Measurements from ENCODE around the gene FSTL4.

Gene FSTL4

GRCh38 chr5:133433641-133434040 lies 178.7 kb downstream of the FSTL4 start:
- no peak for TF ChIP-seq CSRNP3 (CRISPR knock-in tag; IDR thresholded peaks at IDR 0.05)
- TF ChIP-seq ZFP30 (CRISPR knock-in tag; IDR thresholded peaks at IDR 0.05): no peak
- TF ChIP-seq RARB (CRISPR knock-in tag; IDR thresholded peaks at IDR 0.05): no peak
- TF ChIP-seq ISL1 (CRISPR knock-in tag; IDR thresholded peaks at IDR 0.05): no peak
- no peak for TF ChIP-seq PATZ1 (CRISPR knock-in tag; IDR thresholded peaks at IDR 0.05; ENCODE audit: borderline replicate concordance)
- TF ChIP-seq BACH2 (CRISPR knock-in tag; IDR thresholded peaks at IDR 0.05; ENCODE audit: borderline replicate concordance): no peak
- TF ChIP-seq ZNF8 (CRISPR knock-in tag; IDR thresholded peaks at IDR 0.05): no peak
- TF ChIP-seq GLIS3 (CRISPR knock-in tag; IDR thresholded peaks at IDR 0.05): no peak
- TF ChIP-seq ZFP3 (CRISPR knock-in tag; IDR thresholded peaks at IDR 0.05): no peak
- no peak for TF ChIP-seq CREB5 (CRISPR knock-in tag; IDR thresholded peaks at IDR 0.05; ENCODE audit: low read depth)
- ATAC-seq: no peak

- TF ChIP-seq OSR1 (CRISPR knock-in tag; IDR thresholded peaks at IDR 0.05) (no peak), ZC3H10 (CRISPR knock-in tag; IDR thresholded peaks at IDR 0.05) (no peak), ZNF565 (CRISPR knock-in tag; conservative IDR thresholded peaks at IDR 0.05; ENCODE audit: low read depth) (no peak), ARNTL (CRISPR knock-in tag; IDR thresholded peaks at IDR 0.05; ENCODE audit: borderline replicate concordance, low read depth) (no peak), ISL1 (CRISPR knock-in tag; IDR thresholded peaks at IDR 0.05) (no peak), ZNF8 (CRISPR knock-in tag; IDR thresholded peaks at IDR 0.05) (no peak), BACH2 (CRISPR knock-in tag; IDR thresholded peaks at IDR 0.05; ENCODE audit: borderline replicate concordance) (no peak), ZFP3 (CRISPR knock-in tag; IDR thresholded peaks at IDR 0.05) (no peak), GLIS3 (CRISPR knock-in tag; IDR thresholded peaks at IDR 0.05) (no peak), CSRNP3 (CRISPR knock-in tag; IDR thresholded peaks at IDR 0.05) (no peak), CREB5 (CRISPR knock-in tag; IDR thresholded peaks at IDR 0.05; ENCODE audit: low read depth) (no peak), ZNF70 (CRISPR knock-in tag; IDR thresholded peaks at IDR 0.05) (no peak)
- ATAC-seq: no peak
Observed at GRCh38 chr5:133432956-133433532, 179.3 kb downstream of the FSTL4 start.

- TF ChIP-seq TOX (CRISPR knock-in tag; IDR thresholded peaks at IDR 0.05; ENCODE audit: borderline replicate concordance) (no peak), CSDC2 (CRISPR knock-in tag; IDR thresholded peaks at IDR 0.05) (no peak), ISL1 (CRISPR knock-in tag; IDR thresholded peaks at IDR 0.05) (no peak), ARNTL (CRISPR knock-in tag; IDR thresholded peaks at IDR 0.05; ENCODE audit: borderline replicate concordance, low read depth) (no peak), BACH2 (CRISPR knock-in tag; IDR thresholded peaks at IDR 0.05; ENCODE audit: borderline replicate concordance) (no peak), OSR1 (CRISPR knock-in tag; IDR thresholded peaks at IDR 0.05) (no peak), CSRNP3 (CRISPR knock-in tag; IDR thresholded peaks at IDR 0.05) (no peak), TSHZ2 (CRISPR knock-in tag; IDR thresholded peaks at IDR 0.05) (no peak), ZC3H10 (CRISPR knock-in tag; IDR thresholded peaks at IDR 0.05) (no peak), ZFP30 (CRISPR knock-in tag; IDR thresholded peaks at IDR 0.05) (no peak)
- no peak for ATAC-seq
Observed at GRCh38 chr5:133431326-133431865, 180.9 kb downstream of the FSTL4 start.
